GM18511 (cell line): ENCODE results near the gene PELI2.
"Not testable (repeated sequence)": the region's sequence is repeated elsewhere in the genome, so short reads cannot be mapped to it uniquely, and the experiment has no call there.

Experiments
- ATAC-seq: cut with Tn5 transposase; IDR thresholded peaks from one replicate; pipeline ENCODE4 v1.9.1; 2021; ENCODE audit warnings: mild to moderate bottlenecking, moderate library complexity; ENCODE audit not compliant: unreplicated experiment

PELI2 gene

GRCh38 chr14:56142314-56142713 lies 24.1 kb downstream of the PELI2 start:
- no peak for ATAC-seq

DNA sequence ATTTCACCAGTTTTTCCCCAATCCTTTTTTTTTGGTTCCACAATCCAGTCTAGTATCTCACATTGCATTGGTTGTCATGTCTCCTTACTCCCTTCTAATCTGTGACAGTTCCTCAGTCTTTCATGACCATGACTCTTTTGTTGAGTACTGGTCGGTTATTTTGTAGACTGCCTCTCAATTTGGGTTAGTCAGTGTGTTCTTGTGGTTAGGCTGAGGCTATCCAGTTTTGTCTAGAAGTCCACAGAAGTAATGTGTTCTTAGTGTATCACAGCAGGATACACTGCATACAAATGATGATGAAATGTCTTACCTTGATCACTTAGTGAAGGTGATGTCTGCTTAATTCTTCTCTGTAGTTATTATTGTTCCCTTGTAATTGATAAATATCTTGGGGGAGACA lies 24.8 kb downstream of the PELI2 start:
- no peak for ATAC-seq

- no peak for ATAC-seq
These were observed 26.0 kb downstream of the PELI2 start for GRCh38 chr14:56144176-56144575.

- ATAC-seq, result no peak
These were observed 27.1 kb downstream of the PELI2 start for GRCh38 chr14:56145181-56145769.

- no peak for ATAC-seq
These were observed 27.8 kb downstream of the PELI2 start for GRCh38 chr14:56145965-56146364.

- no peak for ATAC-seq
These were observed 29.2 kb downstream of the PELI2 start for GRCh38 chr14:56147449-56147848.

DNA sequence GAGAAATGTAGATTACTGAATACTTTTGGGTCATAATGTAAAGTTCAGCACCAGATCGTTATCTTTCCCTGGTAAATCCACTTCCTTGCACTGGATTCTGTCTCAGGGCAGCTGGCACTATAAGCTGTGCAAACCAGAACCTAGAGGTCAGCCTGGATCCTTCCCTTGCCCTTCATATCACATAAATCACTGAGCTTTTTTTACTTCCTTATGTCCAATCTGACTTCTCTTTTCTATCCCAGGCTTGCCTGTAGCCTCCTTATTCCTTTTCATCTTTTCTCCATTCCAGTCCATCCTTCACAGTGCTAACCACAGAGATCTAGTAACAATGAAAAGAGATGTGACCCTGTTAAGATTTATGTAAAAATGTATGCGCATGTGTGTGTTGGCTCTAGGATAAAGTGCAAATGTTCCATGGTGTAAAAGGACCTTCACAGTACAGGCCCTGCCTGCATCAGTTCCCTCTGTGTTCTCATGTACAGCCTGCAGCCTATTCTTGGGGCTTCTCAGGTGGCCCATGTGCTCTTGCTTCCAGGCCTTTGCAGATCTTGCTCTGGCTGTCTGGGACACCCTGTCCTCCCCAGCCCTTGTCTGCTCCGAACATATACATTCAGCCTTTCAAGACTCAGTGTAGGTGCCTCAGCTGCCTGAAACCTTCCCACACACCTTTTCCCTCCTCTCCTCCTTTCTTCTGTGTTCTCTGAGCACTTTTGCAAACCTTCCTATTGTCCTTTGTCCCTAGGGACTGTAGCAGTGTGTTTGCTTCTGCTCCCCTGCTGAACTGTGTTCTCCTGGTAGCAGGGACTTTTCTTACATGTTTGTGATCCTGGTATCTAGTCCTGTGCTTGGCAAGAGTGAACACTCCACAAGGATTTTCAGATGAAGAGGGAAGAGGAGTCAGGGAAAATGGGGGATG lies 30.0 kb downstream of the PELI2 start:
- no peak for ATAC-seq

DNA sequence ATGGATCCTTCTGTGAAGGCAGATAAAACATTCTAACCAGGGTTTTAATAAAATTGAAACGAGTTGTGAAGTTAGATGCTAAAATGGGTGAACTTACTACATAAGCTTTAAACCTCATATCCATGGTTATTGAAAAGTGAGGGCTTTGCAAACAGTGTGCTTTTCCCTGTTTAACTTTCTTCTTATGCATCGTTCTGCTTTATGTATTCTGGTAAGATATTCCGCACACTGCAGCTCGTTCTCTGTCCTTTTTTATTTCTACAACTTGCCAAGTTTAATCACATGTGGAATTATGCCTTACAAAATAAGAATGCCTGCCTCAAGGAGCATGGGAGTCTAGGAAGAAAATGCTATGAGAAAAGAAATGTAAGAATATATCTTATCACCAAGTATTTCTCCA lies 30.9 kb downstream of the PELI2 start:
- ATAC-seq, result no peak

DNA sequence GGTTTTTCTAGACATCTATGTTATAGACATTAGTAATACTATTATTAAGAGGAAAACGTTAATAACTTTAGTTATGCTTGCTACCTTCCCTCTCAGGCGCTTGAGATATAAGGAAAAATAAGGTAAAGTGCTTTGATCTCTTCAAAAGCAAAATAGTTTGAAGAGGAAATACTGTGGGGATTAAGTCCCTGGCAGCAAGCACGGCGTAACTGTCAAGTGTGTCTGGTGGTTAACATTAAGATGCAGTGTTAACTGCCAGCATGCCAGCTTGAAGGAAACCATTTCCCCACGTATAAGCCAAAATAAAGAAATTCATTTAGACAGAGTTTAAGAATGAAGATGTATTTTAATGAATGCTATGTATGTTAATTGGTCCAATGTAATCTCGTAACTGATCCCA lies 31.8 kb downstream of the PELI2 start:
- no peak for ATAC-seq

- no peak for ATAC-seq
These were observed 32.6 kb downstream of the PELI2 start for GRCh38 chr14:56150645-56151345.

- no peak for ATAC-seq
These were observed 34.0 kb downstream of the PELI2 start for GRCh38 chr14:56152221-56152620.

DNA sequence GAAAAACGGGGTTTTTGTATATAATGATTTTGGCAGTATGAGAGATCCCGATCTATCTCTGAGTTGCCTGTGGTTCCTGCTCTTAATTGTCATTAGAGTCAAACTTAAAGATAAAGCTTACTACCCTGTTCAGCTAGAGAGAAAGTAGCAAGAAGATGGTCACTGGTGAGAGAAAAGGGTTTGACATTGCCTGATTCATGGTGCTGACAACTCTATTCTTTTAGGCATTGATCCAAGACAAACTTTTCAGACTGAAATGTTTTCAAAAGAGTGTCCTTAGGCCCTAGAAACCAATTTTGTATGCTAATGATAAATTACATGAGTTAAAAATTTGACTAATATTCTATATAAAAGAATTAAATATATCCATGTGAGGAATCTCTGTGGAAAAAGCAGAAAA lies 35.1 kb downstream of the PELI2 start:
- no peak for ATAC-seq

- ATAC-seq, result no peak
These were observed 36.1 kb downstream of the PELI2 start for GRCh38 chr14:56154321-56154720.

- ATAC-seq, result no peak
These were observed 37.9 kb downstream of the PELI2 start for GRCh38 chr14:56156096-56156495.

DNA sequence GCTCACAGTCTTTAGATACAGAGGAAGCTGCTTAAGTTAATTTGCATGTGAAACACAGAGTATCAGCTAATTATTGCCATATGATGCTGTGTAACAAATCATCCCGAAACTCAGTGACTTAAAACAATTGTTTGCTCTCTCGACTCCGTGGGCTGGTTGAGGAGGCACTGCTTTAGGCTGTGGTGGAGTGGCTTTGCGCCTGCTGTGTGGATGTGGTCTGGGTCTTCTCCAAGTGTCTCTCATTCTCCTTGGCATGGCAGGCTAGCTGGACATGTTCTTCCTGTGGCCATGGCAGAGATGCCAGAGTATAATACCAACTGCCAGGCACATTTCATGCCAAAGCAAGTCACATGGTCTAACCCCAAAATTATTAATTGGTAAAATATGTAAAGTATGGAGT lies 40.9 kb downstream of the PELI2 start:
- no peak for ATAC-seq

DNA sequence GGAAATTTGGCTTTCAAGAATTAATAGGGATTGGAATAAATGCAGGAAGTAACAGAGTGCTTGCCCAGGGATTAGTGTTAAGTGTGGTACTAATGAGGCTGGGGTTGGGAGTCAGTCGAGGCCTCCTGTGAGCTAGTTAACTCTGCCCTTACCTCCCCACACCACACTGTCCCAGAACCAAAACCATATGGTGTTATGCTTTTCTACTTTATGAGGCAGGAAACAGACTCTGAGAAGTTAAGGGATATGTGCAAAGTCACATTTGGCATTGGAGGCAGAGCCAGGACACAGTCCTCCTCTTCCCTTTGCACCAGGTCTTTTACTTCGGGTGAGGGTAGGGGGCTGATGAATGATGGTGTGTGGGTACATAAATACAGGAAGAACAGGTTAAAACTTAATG lies 41.9 kb downstream of the PELI2 start:
- ATAC-seq, result no peak

GRCh38 chr14:56161658-56162057 lies 43.4 kb downstream of the PELI2 start:
- no peak for ATAC-seq

DNA sequence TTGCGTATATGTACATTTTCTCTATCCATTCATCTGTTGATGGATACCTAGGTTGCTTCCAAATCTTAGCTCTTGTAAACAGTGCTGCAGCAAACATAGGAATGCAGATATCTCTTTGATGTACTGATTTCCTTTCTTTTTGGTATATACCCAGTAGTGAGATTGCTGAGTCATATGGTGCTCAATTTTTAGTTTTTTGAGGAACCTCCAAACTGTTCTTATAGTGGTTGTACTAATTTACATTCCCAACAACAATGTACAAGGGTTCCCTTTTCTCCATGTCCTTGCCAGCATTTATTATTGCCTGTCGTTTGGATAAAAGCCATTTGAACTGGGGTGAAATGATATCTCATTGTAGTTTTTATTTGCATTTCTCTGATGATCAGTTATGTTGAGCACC lies 44.3 kb downstream of the PELI2 start:
- no peak for ATAC-seq

GRCh38 chr14:56166579-56166978 lies 48.4 kb downstream of the PELI2 start:
- not testable (repeated sequence) for ATAC-seq

- no peak for ATAC-seq
These were observed 49.9 kb downstream of the PELI2 start for GRCh38 chr14:56168007-56168616.

DNA sequence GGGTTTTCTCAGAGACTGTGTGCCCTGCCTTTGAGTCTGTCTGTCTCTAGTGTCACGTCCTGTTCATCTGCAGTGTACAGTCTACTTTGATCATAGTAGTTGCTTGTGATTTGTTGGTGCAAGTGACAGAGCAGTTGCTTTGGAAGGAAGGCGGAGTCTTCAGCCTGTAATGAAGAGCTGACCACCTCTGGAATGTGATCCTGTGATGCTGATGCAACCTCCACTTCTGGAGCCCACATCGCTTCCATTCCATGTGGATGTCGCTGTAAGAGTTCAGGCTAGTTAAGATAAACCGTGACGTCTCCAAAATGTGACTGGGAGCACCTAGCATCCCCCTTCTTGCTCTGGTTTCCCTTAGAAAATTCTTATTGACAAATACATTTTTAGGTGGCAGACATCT lies 51.8 kb downstream of the PELI2 start:
- ATAC-seq, result no peak
